Gastroesophageal sphincter (tissue), 4 donors: ENCODE results near the gene REEP6. TPM values are rescaled to one million over a fixed set of nuclear protein-coding genes. Genes with fewer than 3 reads are reported as not detected.

ENCODE experiments used
- ATAC-seq: fragments of 150-250 bp; one replicate; pipeline ENCODE4 v1.9.1; 2016; ENCODE audit warnings: mild to moderate bottlenecking, moderate library complexity
- H3K27ac ChIP-seq, 4 donors: fragments of 200-600 bp; sonication (generic) in 3 of 4; 1 replicate in 3 of 4; 2 replicates in 1 of 4; pipeline ENCODE4 v1.5.1; 2016 to 2019
- H3K27me3 ChIP-seq: fragments of 200-600 bp; sonication (generic); one replicate; pipeline ENCODE4 v1.5.1; 2019
- H3K36me3 ChIP-seq, 2 donors: fragments of 200-600 bp; sonication (generic); one replicate each; pipeline ENCODE4 v1.5.1; 2019; ENCODE audit warnings: control low read depth in 1 of 2
- H3K4me1 ChIP-seq, 3 donors: fragments of 200-600 bp; sonication (generic); 1 replicate in 2 of 3; 2 replicates in 1 of 3; pipeline ENCODE4 v1.5.1; 2016 to 2019; ENCODE audit warnings: control low read depth in 2 of 3
- H3K4me3 ChIP-seq, 2 donors: fragments of 200-600 bp; sonication (generic); one replicate each; pipeline ENCODE4 v1.5.1; 2019; ENCODE audit warnings: mild to moderate bottlenecking in 1 of 2, moderate library complexity in 1 of 2
- H3K9me3 ChIP-seq, 3 donors: fragments of 200-600 bp; sonication (generic); one replicate each; pipeline ENCODE4 v1.5.1; 2017 to 2019; ENCODE audit warnings: control low read depth in 2 of 3
- CTCF ChIP-seq, 4 experiments: fragments of 200-600 bp in 2 of 4; fragments of 450-650 bp in 2 of 4; sonication (generic) in 1 of 4; IDR thresholded peaks; one replicate each; pipeline ENCODE4 v1.5.1; 2017 to 2019; ENCODE audit warnings: antibody characterized with exemption in 4 of 4, mild to moderate bottlenecking in 2 of 4, moderate library complexity in 2 of 4
- EP300 ChIP-seq: sonication (generic); formaldehyde crosslinking; IDR thresholded peaks from one replicate; pipeline ENCODE4 v1.6.1; 2017; ENCODE audit warnings: antibody characterized with exemption, mild to moderate bottlenecking
- POLR2A ChIP-seq, 2 donors: fragments of 450-650 bp; IDR thresholded peaks; one replicate each; pipeline ENCODE4 v1.6.1; 2017; ENCODE audit warnings: antibody characterized with exemption in 2 of 2, mild to moderate bottlenecking in 2 of 2, moderate library complexity in 1 of 2
- POLR2AphosphoS5 ChIP-seq: sonication (generic); formaldehyde crosslinking; IDR thresholded peaks from one replicate; pipeline ENCODE4 v1.6.1; 2017; ENCODE audit warnings: antibody characterized with exemption
- WGBS, 2 donors: methylation state at CpG; one replicate each; pipeline ENCODE4 v1.1.5; 2018; ENCODE audit warnings: low coverage in 1 of 2; 5-methylcytosine and 5-hydroxymethylcytosine counted together
- total RNA-seq, 4 donors: library from RNA; depleted of rRNA; stranded (reverse); fragments of >200 nt; gene quantifications; one replicate each; pipeline ENCODE4 v1.1.0, GENCODE V29; 2016

The REEP6 gene
- total RNA-seq, 4 donors from 2014 or later = 0.32 to 0.96 (median 0.40) TPM; not detected in 1

GRCh38 chr19:1457892-1458291 is 33.1 kb upstream of the REEP6 start:
- no peak overlapping the region for H3K4me3 ChIP-seq
- peaks cover 0 to 41% (median 14%) of the 10 kb centered on the region in 3 donors for H3K4me1 ChIP-seq
- ATAC-seq = no peak
- H3K36me3 ChIP-seq = peaks cover 0 to 26% of the 10 kb centered on the region in 2 donors
- no peaks in the 10 kb centered on the region for H3K9me3 ChIP-seq
- 74% methylated on average over 6 of the region's 16 CpGs; no CpG with 5 or more reads in 1 of the 2 donors for WGBS, 2 donors
- peaks cover 57% of the 10 kb centered on the region for H3K27me3 ChIP-seq
- no peak overlapping the region for H3K27ac ChIP-seq
- TF ChIP-seq POLR2A (IDR thresholded peaks at IDR 0.05) (no peak), POLR2AphosphoS5 (no peak), EP300 (no peak), CTCF (IDR thresholded peaks at IDR 0.05) (no peak)

- H3K9me3 ChIP-seq = no peaks in the 10 kb centered on the region
- 50% methylated on average over 2 of the region's 9 CpGs; no CpG with 5 or more reads in 1 of the 2 donors for WGBS, 2 donors
- no peak overlapping the region for H3K4me3 ChIP-seq
- H3K4me1 ChIP-seq = peaks cover 0 to 28% (median 6%) of the 10 kb centered on the region in 3 donors
- peaks cover 55% of the 10 kb centered on the region for H3K27me3 ChIP-seq
- H3K36me3 ChIP-seq = peaks cover 0 to 26% of the 10 kb centered on the region in 2 donors
- H3K27ac ChIP-seq = no peak overlapping the region
- ATAC-seq = no peak
- no peak for TF ChIP-seq POLR2A (IDR thresholded peaks at IDR 0.05)
- no peak for TF ChIP-seq POLR2AphosphoS5
- TF ChIP-seq CTCF (IDR thresholded peaks at IDR 0.05) = no peak
Observed at GRCh38 chr19:1459479-1459878, 31.5 kb upstream of the REEP6 start.

GRCh38 chr19:1460033-1460995 is 30.7 kb upstream of the REEP6 start:
- H3K4me1 ChIP-seq = peaks cover 0 to 22% (median 2%) of the 10 kb centered on the region in 3 donors
- no peaks in the 10 kb centered on the region for H3K9me3 ChIP-seq
- peaks cover 0 to 29% of the 10 kb centered on the region in 2 donors for H3K36me3 ChIP-seq
- ATAC-seq = no peak
- TF ChIP-seq POLR2A (IDR thresholded peaks at IDR 0.05) (no peak), POLR2AphosphoS5 (no peak), CTCF (IDR thresholded peaks at IDR 0.05) (no peak), EP300 (no peak)
- 60 to 100% methylated on average over 1 of the region's 36 CpGs for WGBS, 2 donors
- H3K4me3 ChIP-seq = no peak overlapping the region
- H3K27ac ChIP-seq = no peak overlapping the region
- H3K27me3 ChIP-seq = peaks cover 55% of the 10 kb centered on the region

GRCh38 chr19:1461862-1462261 is 29.1 kb upstream of the REEP6 start:
- no peak overlapping the region for H3K27ac ChIP-seq
- 85% methylated on average over 4 of the region's 24 CpGs; no CpG with 5 or more reads in 1 of the 2 donors for WGBS, 2 donors
- ATAC-seq = no peak
- H3K4me1 ChIP-seq = peaks cover 0 to 22% (median 2%) of the 10 kb centered on the region in 3 donors
- H3K9me3 ChIP-seq = no peaks in the 10 kb centered on the region
- peaks cover 55% of the 10 kb centered on the region for H3K27me3 ChIP-seq
- peaks cover 0 to 44% of the 10 kb centered on the region in 2 donors for H3K36me3 ChIP-seq
- TF ChIP-seq POLR2A (IDR thresholded peaks at IDR 0.05) (no peak), CTCF (IDR thresholded peaks at IDR 0.05) (no peak)
- no peak overlapping the region for H3K4me3 ChIP-seq
